H1 (cell line): Measurements from ENCODE around the gene B3GALT6. TPM values are rescaled to one million over a fixed set of nuclear protein-coding genes. Genes with fewer than 3 reads are reported as not detected.
A peak's percentile ranks its signal among the peaks of the same experiment; 100 is the strongest.

ENCODE experiments used
- CTCF ChIA-PET: fragments of 300-600 bp; sonication (Branson Sonifier 250); formaldehyde crosslinking; loops from one replicate; lab custom pipeline; 2021; ENCODE audit not compliant: partially characterized antibody; lab: Charles Lee
- POLR2A ChIA-PET: fragments of 300-600 bp; sonication (Branson Sonifier 250); formaldehyde crosslinking; loops from one replicate; lab custom pipeline; 2021; ENCODE audit warnings: inconsistent platforms; ENCODE audit not compliant: partially characterized antibody; lab: Charles Lee
- DNase-seq, 2 experiments: peaks; one replicate each; pipeline versions ENCODE4 v3.0.0 to v3.0.0-alpha.2; 2010 to 2022; ENCODE audit warnings: low spot score in 2 of 2, low read depth in 1 of 2, mixed read lengths in 1 of 2
- FAIRE-seq: peaks from 2 replicates; lab custom pipeline; 2011; peaks lifted over from hg19 to GRCh38; lab: Jason Lieb, UNC
- H2AFZ ChIP-seq: 2 replicates; pipeline ENCODE4 v1.8.1; 2012; ENCODE audit warnings: low read length, inconsistent platforms
- H2AK5ac ChIP-seq: 2 replicates; pipeline ENCODE4 v1.6.1; 2013; ENCODE audit warnings: low read depth, low read length
- H2BK120ac ChIP-seq: replicated peaks from 2 replicates; pipeline ENCODE3; 2013; ENCODE audit warnings: low read depth, low read length, inconsistent platforms
- H2BK12ac ChIP-seq: 2 replicates; pipeline ENCODE4 v1.6.1; 2013; ENCODE audit warnings: low read depth, low read length
- H2BK15ac ChIP-seq: 2 replicates; pipeline ENCODE4 v1.6.1; 2013; ENCODE audit warnings: low read length
- H2BK20ac ChIP-seq: 2 replicates; pipeline ENCODE4 v1.6.1; 2013; ENCODE audit warnings: low read length
- H2BK5ac ChIP-seq: 2 replicates; pipeline ENCODE4 v1.6.1; 2013; ENCODE audit warnings: low read depth, low read length
- H3K14ac ChIP-seq: 2 replicates; pipeline ENCODE4 v1.6.1; 2013; ENCODE audit warnings: inconsistent platforms; ENCODE audit not compliant: insufficient read length
- H3K18ac ChIP-seq: 2 replicates; pipeline ENCODE4 v1.6.1; 2013; ENCODE audit warnings: low read length; ENCODE audit errors: extremely low read depth
- H3K23ac ChIP-seq: 2 replicates; pipeline ENCODE4 v1.6.1; 2013; ENCODE audit warnings: inconsistent platforms; ENCODE audit not compliant: insufficient read length
- H3K23me2 ChIP-seq: 2 replicates; pipeline ENCODE4 v1.6.1; 2013; ENCODE audit warnings: low read depth, low read length
- H3K27ac ChIP-seq: 2 replicates; pipeline ENCODE4 v1.6.1; 2011; ENCODE audit warnings: low read depth, low read length, inconsistent platforms
- H3K27me3 ChIP-seq, 4 experiments: replicated peaks in 1 of 4; 1 replicate in 1 of 4; 2 replicates in 3 of 4; pipeline versions ENCODE4 v1.6.1 to v1.8.1; 2011 to 2013; ENCODE audit warnings: low read length in 3 of 4, mild to moderate bottlenecking in 3 of 4, inconsistent platforms in 2 of 4, mixed read lengths in 2 of 4, moderate library complexity in 1 of 4; ENCODE audit not compliant: control insufficient read depth in 3 of 4, insufficient read depth in 3 of 4; ENCODE audit errors: extremely low read depth in 1 of 4
- H3K36me3 ChIP-seq, 4 experiments: 2 replicates each; pipeline versions ENCODE4 v1.6.1 to v1.8.1; 2011 to 2013; ENCODE audit warnings: mild to moderate bottlenecking in 4 of 4, low read length in 3 of 4, moderate library complexity in 2 of 4, control low read depth in 1 of 4, inconsistent platforms in 1 of 4; ENCODE audit not compliant: insufficient read depth in 4 of 4, control insufficient read depth in 2 of 4
- H3K4ac ChIP-seq: replicated peaks from 2 replicates; pipeline ENCODE3; 2013; ENCODE audit warnings: low read length, low read depth, mixed read lengths, inconsistent platforms; ENCODE audit not compliant: insufficient read length
- H3K4me1 ChIP-seq, 4 experiments: replicated peaks in 1 of 4; 1 replicate in 1 of 4; 2 replicates in 3 of 4; pipeline versions ENCODE4 v1.6.1 to v1.8.1; 2011 to 2013; ENCODE audit warnings: low read length in 3 of 4, inconsistent platforms in 2 of 4, mixed read lengths in 1 of 4; ENCODE audit not compliant: insufficient read depth in 4 of 4, control insufficient read depth in 3 of 4
- H3K4me2 ChIP-seq, 2 experiments: 2 replicates each; pipeline versions ENCODE4 v1.6.1 to v1.8.1; 2011 to 2013; ENCODE audit warnings: low read depth in 2 of 2, low read length in 2 of 2, control low read depth in 1 of 2, inconsistent platforms in 1 of 2, mild to moderate bottlenecking in 1 of 2; ENCODE audit not compliant: insufficient read depth in 1 of 2
- H3K4me3 ChIP-seq, 4 experiments: fragments of 200-600, 300-600 bp in 1 of 4; sonication (generic), shearing (Covaris generic), sonication (Bioruptor Twin) in 1 of 4; 2 replicates each; pipeline versions ENCODE4 v1.5.1 to v1.8.1; 2011 to 2016; ENCODE audit warnings: low read length in 4 of 4, low read depth in 3 of 4, control low read depth in 2 of 4, inconsistent platforms in 2 of 4, mild to moderate bottlenecking in 2 of 4, mixed read lengths in 1 of 4, moderate library complexity in 1 of 4; ENCODE audit not compliant: insufficient read depth in 2 of 4; ENCODE audit errors: extremely low read depth in 1 of 4
- H3K56ac ChIP-seq: replicated peaks from 2 replicates; pipeline ENCODE3; 2013; ENCODE audit warnings: low read depth, mild to moderate bottlenecking, mixed read lengths, low read length, inconsistent platforms; ENCODE audit not compliant: insufficient read length
- H3K79me1 ChIP-seq: 2 replicates; pipeline ENCODE4 v1.6.1; 2013; ENCODE audit warnings: low read depth, low read length, control low read depth
- H3K79me2 ChIP-seq, 2 experiments: 2 replicates each; pipeline versions ENCODE4 v1.6.1 to v1.8.1; 2012 to 2013; ENCODE audit warnings: low read length in 2 of 2, mild to moderate bottlenecking in 2 of 2, inconsistent platforms in 1 of 2; ENCODE audit not compliant: insufficient read depth in 2 of 2, control insufficient read depth in 1 of 2
- H3K9ac ChIP-seq, 4 experiments: replicated peaks in 1 of 4; 1 replicate in 1 of 4; 2 replicates in 3 of 4; pipeline versions ENCODE4 v1.6.1 to v1.8.1; 2011 to 2013; ENCODE audit warnings: low read depth in 3 of 4, low read length in 3 of 4, control low read depth in 2 of 4, mild to moderate bottlenecking in 2 of 4, moderate library complexity in 2 of 4, inconsistent platforms in 1 of 4; ENCODE audit errors: extremely low read depth in 1 of 4
- H3K9me3 ChIP-seq, 2 experiments: 2 replicates each; pipeline versions ENCODE4 v1.6.1 to v1.8.1; 2012 to 2013; ENCODE audit warnings: mild to moderate bottlenecking in 2 of 2, moderate library complexity in 2 of 2, control low read depth in 1 of 2, inconsistent platforms in 1 of 2, low read depth in 1 of 2, low read length in 1 of 2, mixed read lengths in 1 of 2; ENCODE audit not compliant: insufficient read depth in 2 of 2
- H4K20me1 ChIP-seq, 2 experiments: replicated peaks in 1 of 2; 2 replicates each; pipeline versions ENCODE3 to v1.8.1; 2011 to 2013; ENCODE audit warnings: inconsistent platforms in 2 of 2, low read length in 2 of 2, mild to moderate bottlenecking in 1 of 2; ENCODE audit not compliant: insufficient read depth in 2 of 2, control insufficient read depth in 1 of 2
- H4K5ac ChIP-seq: 2 replicates; pipeline ENCODE4 v1.6.1; 2013; ENCODE audit warnings: low read length, low read depth, mixed read lengths, inconsistent platforms; ENCODE audit not compliant: insufficient read length
- H4K8ac ChIP-seq: 2 replicates; pipeline ENCODE4 v1.8.0; 2013; ENCODE audit warnings: mild to moderate bottlenecking, moderate library complexity, low read length, inconsistent platforms; ENCODE audit not compliant: insufficient read depth; ENCODE audit errors: extremely low read depth
- H4K91ac ChIP-seq: replicated peaks from 2 replicates; pipeline ENCODE3; 2013; ENCODE audit warnings: low read length, mixed read lengths, inconsistent platforms; ENCODE audit not compliant: insufficient read length
- CEBPB ChIP-seq: IDR thresholded peaks from 2 replicates; pipeline ENCODE4 v1.6.1; 2012; ENCODE audit warnings: low read depth, low read length
- NANOG ChIP-seq: IDR thresholded peaks from 2 replicates; pipeline ENCODE4 v1.6.1; 2011; ENCODE audit warnings: low read length, low read depth, mild to moderate bottlenecking, inconsistent platforms; ENCODE audit not compliant: insufficient read depth, poor library complexity, severe bottlenecking
- RAD21 ChIP-seq, 2 experiments: IDR thresholded peaks in 1 of 2; conservative IDR thresholded peaks in 1 of 2; 2 replicates each; pipeline ENCODE4 v1.6.1; 2011; ENCODE audit warnings: low read depth in 2 of 2, low read length in 2 of 2, improper control_type of control experiment in 1 of 2, inconsistent platforms in 1 of 2, mild to moderate bottlenecking in 1 of 2, moderate library complexity in 1 of 2
- RBBP5 ChIP-seq: IDR thresholded peaks from 2 replicates; pipeline ENCODE4 v1.7.1; 2012; ENCODE audit warnings: low read depth, mild to moderate bottlenecking, inconsistent platforms, low read length, moderate library complexity, borderline replicate concordance
- SRF ChIP-seq: IDR thresholded peaks from 2 replicates; pipeline ENCODE4 v1.6.1; 2011; ENCODE audit warnings: mild to moderate bottlenecking, low read depth, low read length, moderate library complexity
- WGBS, 2 experiments: shearing (Covaris generic) in 1 of 2; methylation state at CpG; one replicate each; pipeline versions ENCODE4 v1.1.6 to v1.1.7; 2013 to 2015; ENCODE audit warnings: low lambda C conversion rate in 2 of 2, mixed read lengths in 2 of 2, inconsistent platforms in 1 of 2, low coverage in 1 of 2, missing lambda C conversion rate in 1 of 2; ENCODE audit not compliant: insufficient replicate concordance in 2 of 2, insufficient coverage in 1 of 2, insufficient read length in 1 of 2; ENCODE audit errors: extremely low coverage in 1 of 2, missing lambda C conversion rate in 1 of 2; 5-methylcytosine and 5-hydroxymethylcytosine counted together
- polyA plus RNA-seq, 7 experiments: library from polyadenylated mRNA; depleted of rRNA in 3 of 7; stranded (reverse) in 5 of 7; unstranded in 2 of 7; fragments of >200 nt in 5 of 7; fragments of 200-250 nt in 2 of 7; gene quantifications; 1 replicate in 5 of 7; 2 replicates in 1 of 7; 4 replicates in 1 of 7; pipeline versions ENCODE4 v1.2.1 to v1.2.3, GENCODE V29; 2011 to 2013; ENCODE audit warnings: missing spikeins in 2 of 7, mixed read lengths in 2 of 7
- total RNA-seq: library from RNA; stranded (reverse); fragmentation: NEBNext Ultra II Directional; extraction: Animal tissue kit (Norgen Biotek cat#: 25700); gene quantifications from 2 replicates; pipeline ENCODE4 v1.2.1, GENCODE V29; 2021

The B3GALT6 gene
- total and polyA plus RNA-seq, 2 of the 8 experiments (the other 6 are each of a cell fraction or from before 2014, with no cell fraction given), result 18.4 to 20.4 TPM

- Histone ChIP-seq H2BK5ac (no peak overlapping the region), H2AFZ (no peak overlapping the region), H3K4me2 (no peak overlapping the region), H3K23me2 (peaks cover under 1% of the 10 kb centered on the region; the same call in 1 of the 2 replicates), H2BK12ac (no peak overlapping the region), H4K91ac (no peak overlapping the region), H3K14ac (no peak overlapping the region), H4K20me1 (peaks cover 2 to 13% of the 10 kb centered on the region in 2 experiments), H2AK5ac (no peak overlapping the region), H3K36me3 (peaks cover 0 to 8% (median 0%) of the 10 kb centered on the region in 4 experiments; a peak in 1 of 8 replicates), H3K18ac (no peak overlapping the region), H3K4me1 (peaks cover 0 to 9% (median 3%) of the 10 kb centered on the region in 4 experiments; a peak in 4 of 7 replicates), H3K9ac (no peak overlapping the region), H2BK15ac (no peak overlapping the region), H3K23ac (no peak overlapping the region), H3K79me1 (peaks cover 16% of the 10 kb centered on the region), H3K27ac (no peak overlapping the region), H2BK20ac (no peak overlapping the region), H3K79me2 (peaks cover 0 to 8% of the 10 kb centered on the region in 2 experiments; a peak in 1 of 4 replicates), H4K8ac (peak overlapping the region; percentile 41; the same call in 1 of the 2 replicates), H3K56ac (no peak overlapping the region), H2BK120ac (no peak overlapping the region), H4K5ac (no peak overlapping the region), H3K4ac (no peak overlapping the region), H3K27me3 (no peaks in the 10 kb centered on the region; a peak in 2 of 7 replicates), H3K4me3 (no peak overlapping the region), H3K9me3 (peaks cover 0 to 9% of the 10 kb centered on the region in 2 experiments; a peak in 2 of 4 replicates)
- 87% methylated on average over 17 of the region's 22 CpGs; no CpG with 5 or more reads in 1 of the 2 experiments for WGBS, 2 experiments
- ChIA-PET POLR2A (interaction anchor here (0.8 to 1.1 kb wide), 2 partner anchors 11 to 133 kb away, joined by 3 to 5 read pairs; partner anchors contain the start of gene C1QTNF12), CTCF (interaction anchor here (0.6 to 1.4 kb wide), 6 partner anchors 10 to 172 kb away, joined by 3 to 6 read pairs (median 4); partner anchors contain the start of gene C1QTNF12)
- no peak for FAIRE-seq
- no peak for DNase-seq
- TF ChIP-seq NANOG, result no peak
- no peak for TF ChIP-seq SRF
- TF ChIP-seq RAD21 (IDR thresholded peaks at IDR 0.05 in 1 of 2, conservative IDR thresholded peaks at IDR 0.05 in 1 of 2; ENCODE audit: low read depth in 2 of 2, low read length in 2 of 2), result no peak
- TF ChIP-seq RBBP5, result no peak
- no peak for TF ChIP-seq CEBPB
These were observed 4.2 kb downstream of the B3GALT6 start for GRCh38 chr1:1236176-1236763.
